Neural progenitor cell (in vitro differentiated cells): ENCODE results near the gene RPTOR.

ENCODE experiments used
- CTCF ChIP-seq: fragments of 200-600 bp; sonication (generic); IDR thresholded peaks from 2 replicates; pipeline ENCODE4 v1.5.1; 2017; ENCODE audit warnings: antibody characterized with exemption, mild to moderate bottlenecking
- EZH2 ChIP-seq: fragments of 200-600 bp; sonication (generic); IDR thresholded peaks from 2 replicates; pipeline ENCODE4 v1.6.1; 2017; ENCODE audit warnings: antibody characterized with exemption, mild to moderate bottlenecking, moderate library complexity
- EZH2phosphoT487 ChIP-seq: fragments of 200-600 bp; sonication (generic); IDR thresholded peaks from 2 replicates; pipeline ENCODE4 v1.6.1; 2017; ENCODE audit warnings: antibody characterized with exemption

DNA sequence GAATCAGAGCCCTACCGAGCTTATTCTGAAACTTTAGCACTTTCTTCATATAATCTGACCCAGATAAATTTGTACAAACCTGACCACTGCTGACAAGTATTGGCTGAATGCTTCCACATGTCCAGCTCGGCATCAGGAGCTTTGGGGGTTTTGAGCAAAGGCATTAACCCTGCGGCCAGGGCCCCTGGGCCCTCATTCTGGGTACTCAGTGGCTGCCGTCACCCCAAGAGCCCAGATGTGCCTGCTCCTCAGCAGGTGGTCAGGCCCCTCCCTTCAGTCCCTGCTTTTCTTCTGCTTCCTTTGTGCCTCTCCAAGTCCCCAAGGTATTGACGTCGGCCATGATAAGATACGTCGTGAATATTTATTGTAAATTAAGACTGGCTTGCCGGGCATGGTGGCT lies 399.7 kb downstream of the RPTOR start:
- TF ChIP-seq CTCF (no peak), EZH2 (no peak), EZH2phosphoT487 (no peak)
